Activated CD8-positive, alpha-beta memory T cell treated with anti-CD3 and anti-CD28 coated beads, Interleukin-2, amount 50 U/mL, for 1 hour (primary cell): Measurements from ENCODE around the gene IFNL3.

Experiments
- DNase-seq: peaks from one replicate; pipeline ENCODE4 v3.0.0-alpha.2; 2020; ENCODE audit errors: extremely low read depth

The IFNL3 gene

GRCh38 chr19:39193803-39194202 lies 51.0 kb downstream of the IFNL3 start:
- no peak for DNase-seq
